ENCODE measurements around the gene ZNF394.
"Not testable (repeated sequence)": the region's sequence is repeated elsewhere in the genome, so short reads cannot be mapped to it uniquely, and the experiment has no call there.

The ZNF394 gene

GRCh38 chr7:99499721-99500636, at the start of gene ZNF394:
ZNF394 (minus strand) TSS chr7:99500281; CDS start chr7:99500093, 188 bp downstream.
- DNase-seq (ENCODE audit: low read depth) = peak; percentile 64

GRCh38 chr7:99549545-99549944, 49.5 kb upstream of the ZNF394 start:
- DNase-seq (ENCODE audit: low read depth) = not testable (repeated sequence)

GRCh38 chr7:99545308-99545707, 45.2 kb upstream of the ZNF394 start:
- DNase-seq (ENCODE audit: low read depth) = not testable (repeated sequence)

GRCh38 chr7:99543916-99544315, 43.8 kb upstream of the ZNF394 start:
- DNase-seq (ENCODE audit: low read depth) = no peak

DNA sequence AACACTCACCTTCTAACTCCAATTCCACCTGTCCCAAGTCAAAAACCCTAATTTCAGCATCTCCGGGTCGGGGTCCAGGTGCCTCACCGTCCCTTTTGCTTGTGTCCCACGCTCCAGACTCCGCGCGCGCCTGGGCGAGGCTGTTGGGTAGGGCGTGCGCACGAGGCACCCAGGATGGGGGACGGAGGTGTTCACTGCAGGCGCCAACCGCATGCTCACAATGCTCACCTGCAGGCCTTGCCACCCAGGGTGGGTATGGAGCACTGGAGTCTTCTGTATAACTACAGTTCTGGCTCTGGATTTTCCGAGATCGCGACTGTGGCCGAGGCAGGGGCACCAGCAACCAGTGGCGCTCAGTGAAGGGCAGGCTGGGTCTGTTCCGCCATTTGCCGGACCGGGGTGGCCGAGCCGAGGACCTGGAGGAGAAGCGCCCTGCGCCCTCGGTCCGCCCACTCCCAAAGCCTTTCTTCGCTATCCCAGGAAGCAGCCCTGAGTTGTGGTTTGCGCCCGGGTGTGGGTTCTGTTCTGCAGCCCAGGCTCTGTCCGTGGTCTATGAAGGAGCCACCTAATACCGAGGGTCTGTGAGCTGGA, 43.1 kb upstream of the ZNF394 start:
- no peak for DNase-seq (ENCODE audit: low read depth)

DNA sequence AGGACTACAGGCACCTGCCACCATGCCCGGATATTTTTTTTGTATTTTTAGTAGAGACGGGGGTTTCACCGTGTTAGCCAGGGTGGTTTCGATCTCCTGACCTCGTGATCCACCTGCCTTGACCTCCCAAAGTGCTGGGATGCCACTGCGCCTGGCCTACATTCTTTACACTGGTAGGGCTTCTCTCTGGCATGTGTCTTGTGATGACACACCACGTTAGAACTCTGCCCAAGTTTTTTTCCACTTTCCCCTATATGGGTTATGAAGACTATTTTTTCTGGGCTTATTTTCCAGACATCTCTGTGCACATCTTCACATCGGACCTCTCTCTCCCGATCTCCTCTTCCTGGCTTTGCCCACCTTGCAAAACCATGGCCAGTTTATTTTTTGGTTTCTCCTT, 41.1 kb upstream of the ZNF394 start:
- no peak for DNase-seq (ENCODE audit: low read depth)

DNA sequence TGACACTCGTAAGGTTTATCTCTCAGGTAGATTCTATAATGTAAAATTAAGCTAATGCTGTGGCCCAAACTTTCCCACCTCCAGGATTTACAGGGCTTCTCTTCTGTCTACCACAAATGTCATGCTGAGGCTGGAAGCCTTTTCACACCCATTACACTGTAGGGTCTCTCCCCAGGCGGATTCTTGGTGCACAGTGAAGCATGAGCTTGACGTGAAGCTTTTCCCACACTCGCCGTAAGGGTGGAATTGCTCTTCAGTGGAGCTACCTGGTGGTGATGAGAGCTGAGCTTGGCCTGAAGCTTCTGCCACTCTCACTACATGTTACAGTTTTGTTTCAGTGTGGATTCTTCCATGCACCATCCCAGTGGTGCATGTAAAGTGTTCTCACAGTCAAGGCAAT, 40.5 kb upstream of the ZNF394 start:
- no peak for DNase-seq (ENCODE audit: low read depth)

DNA sequence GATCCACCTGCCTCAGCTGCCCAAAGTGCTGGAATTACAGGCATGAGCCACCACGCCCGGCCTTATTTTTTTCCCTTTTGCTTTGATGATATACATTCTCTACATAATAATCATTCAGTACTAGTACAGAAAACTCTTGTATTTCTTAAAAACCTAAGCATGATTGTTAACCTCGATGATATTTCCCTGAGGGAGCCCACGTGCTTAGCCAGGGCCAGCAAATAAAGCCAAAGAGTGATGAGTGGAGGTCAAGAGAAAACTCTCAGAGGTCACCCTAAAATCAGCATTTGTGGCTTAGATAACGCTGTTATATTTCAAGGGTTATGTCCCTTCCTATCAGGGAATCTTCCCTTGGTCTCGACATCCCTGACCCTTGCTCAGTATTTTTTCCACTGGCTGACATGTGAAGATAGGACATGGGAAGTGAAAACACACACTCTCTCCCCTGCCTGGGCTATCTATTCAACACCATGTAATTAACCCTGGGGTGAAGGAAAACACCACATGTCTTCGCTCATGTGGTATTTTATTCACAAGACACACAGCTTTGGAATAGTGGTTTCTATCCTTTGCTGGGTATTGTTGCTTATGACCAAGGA, 39.2 kb upstream of the ZNF394 start:
- no peak for DNase-seq (ENCODE audit: low read depth)

GRCh38 chr7:99535667-99536066, 35.6 kb upstream of the ZNF394 start:
- DNase-seq (ENCODE audit: low read depth) = no peak

- DNase-seq (ENCODE audit: low read depth) = no peak
Measured at GRCh38 chr7:99531354-99531765, 31.3 kb upstream of the ZNF394 start.

DNA sequence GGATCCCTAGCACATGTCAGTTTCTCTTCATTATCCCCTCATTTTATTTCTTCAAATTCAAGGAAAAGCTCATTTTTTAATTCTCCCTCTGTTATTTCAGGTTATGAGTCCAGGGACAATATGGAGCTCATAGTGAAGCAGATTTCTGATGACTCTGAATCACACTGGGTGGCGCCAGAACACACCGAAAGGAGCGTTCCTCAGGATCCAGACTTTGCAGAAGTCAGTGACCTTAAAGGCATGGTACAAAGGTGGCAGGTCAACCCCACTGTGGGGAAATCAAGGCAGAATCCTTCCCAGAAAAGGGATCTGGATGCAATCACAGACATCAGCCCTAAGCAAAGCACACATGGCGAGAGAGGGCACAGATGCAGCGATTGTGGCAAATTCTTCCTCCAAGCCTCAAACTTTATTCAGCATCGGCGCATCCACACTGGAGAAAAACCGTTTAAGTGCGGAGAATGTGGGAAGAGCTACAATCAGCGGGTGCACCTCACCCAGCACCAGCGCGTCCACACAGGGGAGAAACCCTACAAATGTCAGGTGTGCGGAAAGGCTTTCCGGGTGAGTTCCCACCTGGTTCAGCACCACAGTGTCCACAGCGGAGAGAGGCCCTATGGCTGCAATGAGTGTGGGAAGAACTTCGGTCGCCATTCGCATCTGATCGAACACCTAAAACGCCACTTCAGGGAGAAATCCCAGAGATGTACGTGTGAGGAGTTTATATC, 25.8 kb upstream of the ZNF394 start:
- DNase-seq (ENCODE audit: low read depth) = no peak

DNA sequence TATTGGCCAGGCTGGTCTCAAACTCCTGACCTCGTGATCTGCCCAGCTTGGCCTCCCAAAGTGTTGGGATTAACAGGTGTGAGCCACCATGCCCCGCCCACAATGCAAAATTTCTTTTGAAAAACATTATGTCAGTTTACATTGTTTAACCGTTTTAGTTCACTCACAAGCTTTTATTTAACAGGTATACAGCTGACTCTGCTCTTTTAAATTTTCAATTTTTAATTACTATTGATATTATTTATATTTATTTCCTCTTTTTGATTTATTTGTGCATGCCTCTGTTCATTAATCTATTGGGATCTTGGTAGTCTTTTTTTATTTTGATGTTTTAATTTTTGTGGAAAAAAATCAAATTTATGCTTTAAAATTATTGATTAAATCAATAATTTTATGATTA, 21.3 kb upstream of the ZNF394 start:
- no peak for DNase-seq (ENCODE audit: low read depth)

- no peak for DNase-seq (ENCODE audit: low read depth)
Measured at GRCh38 chr7:99514050-99514449, 14.0 kb upstream of the ZNF394 start.

DNA sequence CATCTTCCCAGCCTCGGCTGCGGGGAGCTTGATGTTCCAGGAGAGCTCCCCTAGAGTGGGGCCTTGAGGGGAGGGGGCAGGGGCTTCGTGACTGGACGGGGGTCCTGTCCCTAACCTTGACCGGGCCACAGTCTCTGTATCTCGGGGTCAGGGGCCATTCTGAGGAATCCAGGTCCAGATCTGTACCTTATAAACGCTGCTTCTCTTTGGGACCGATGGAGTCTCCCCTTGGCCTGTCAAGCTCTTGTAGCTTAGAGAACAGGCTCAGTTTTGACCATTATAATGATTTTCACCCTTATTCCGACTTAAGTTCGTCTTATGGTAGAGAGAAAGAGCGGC, 5.2 kb upstream of the ZNF394 start:
- no peak for DNase-seq (ENCODE audit: low read depth)

GRCh38 chr7:99504603-99505323, 4.7 kb upstream of the ZNF394 start, which contains the start of gene ZKSCAN5:
ZKSCAN5 (plus strand) TSS chr7:99504662; CDS start chr7:99506045, 1,383 bp downstream.
- DNase-seq (ENCODE audit: low read depth) = peak; percentile 81

- DNase-seq (ENCODE audit: low read depth) = no peak
Measured at GRCh38 chr7:99504281-99504602, 4.2 kb upstream of the ZNF394 start.

- DNase-seq (ENCODE audit: low read depth) = not testable (repeated sequence)
Measured at GRCh38 chr7:99501236-99501635, 1.2 kb upstream of the ZNF394 start.

- DNase-seq (ENCODE audit: low read depth) = no peak
Measured at GRCh38 chr7:99500637-99501009, 542 bp upstream of the ZNF394 start.

DNA sequence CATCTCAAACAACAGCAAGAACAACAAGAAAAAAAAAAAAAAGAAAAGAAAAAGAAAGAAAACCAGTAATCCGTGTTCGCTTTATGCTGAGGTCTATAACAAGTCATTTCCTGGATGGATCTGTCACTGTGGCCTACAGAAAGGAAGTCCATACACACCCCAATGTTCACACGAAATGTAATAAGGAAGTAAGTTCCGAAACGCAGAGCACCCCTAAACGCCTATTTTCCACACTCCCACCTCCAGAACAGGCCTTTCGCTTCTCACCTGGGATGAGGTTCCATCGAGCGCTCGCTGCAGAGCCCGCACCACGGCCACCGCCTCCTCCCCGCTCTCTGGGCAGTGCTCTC, 735 bp downstream of the ZNF394 start:
- no peak for DNase-seq (ENCODE audit: low read depth)

DNA sequence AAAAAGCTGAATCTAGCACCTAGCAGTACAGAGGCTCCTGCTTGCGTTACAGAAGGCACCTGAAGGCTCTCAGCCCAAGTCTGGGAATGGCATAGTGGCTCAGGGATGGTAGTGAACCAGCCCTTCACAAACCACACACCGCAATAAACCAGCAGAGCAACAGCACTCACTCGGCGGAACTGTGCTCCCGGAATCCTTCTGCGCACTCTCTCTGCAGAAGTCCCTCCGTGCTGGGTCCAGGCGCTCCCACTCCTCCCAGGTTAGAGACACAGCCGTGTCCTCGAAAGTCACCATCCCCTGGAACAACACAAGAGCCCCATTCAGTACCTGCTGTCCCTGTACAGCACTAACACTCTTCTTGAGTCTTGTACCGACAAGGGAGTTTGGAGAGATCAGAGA, 1.5 kb downstream of the ZNF394 start:
- no peak for DNase-seq (ENCODE audit: low read depth)

GRCh38 chr7:99497766-99498545, 2.1 kb downstream of the ZNF394 start:
- no peak for DNase-seq (ENCODE audit: low read depth)
